Activated T-cell treated with anti-CD3 and anti-CD28 coated beads, Interleukin-2, amount 50 U/mL, for 4 hours (primary cell): ENCODE results near the gene CD74. TPM values are rescaled to one million over a fixed set of nuclear protein-coding genes. Genes with fewer than 3 reads are reported as not detected.

Experiments
- ATAC-seq, 2 donors: fragments of 200-7000 bp; cut with Tn5 transposase; one replicate each; pipeline ENCODE4 v1.10.0; 2021
- DNase-seq: peaks from one replicate; pipeline ENCODE4 v3.0.0-alpha.2; 2020
- H3K27me3 Mint-ChIP-seq: one replicate; pipeline ENCODE4 v1.8.0; 2021; ENCODE audit warnings: low read depth, mixed read lengths
- H3K36me3 Mint-ChIP-seq: one replicate; pipeline ENCODE4 v1.8.0; 2022; ENCODE audit warnings: mixed read lengths; ENCODE audit not compliant: insufficient read depth
- H3K4me1 Mint-ChIP-seq: one replicate; pipeline ENCODE4 v1.8.0; 2021; ENCODE audit warnings: low read depth, mixed read lengths
- H3K4me3 Mint-ChIP-seq: one replicate; pipeline ENCODE4 v1.8.0; 2021; ENCODE audit warnings: mild to moderate bottlenecking, moderate library complexity, mixed read lengths
- H3K9me3 Mint-ChIP-seq: one replicate; pipeline ENCODE4 v1.8.0; 2021; ENCODE audit warnings: mixed read lengths
- total RNA-seq, 3 donors: library from RNA; stranded (reverse); gene quantifications; one replicate each; pipeline ENCODE4 v1.2.1, GENCODE V29; 2021

CD74 gene
- total RNA-seq, 3 donors from 2014 or later, result 230 to 299 (median 241) TPM

- Mint-ChIP-seq H3K4me1 (peaks cover 32% of the 10 kb centered on the region), H3K9me3 (no peaks in the 10 kb centered on the region)
- DNase-seq, result no peak
Observed at GRCh38 chr5:150447188-150447587, 34.5 kb upstream of the CD74 start.

GRCh38 chr5:150446583-150446982 lies 33.9 kb upstream of the CD74 start:
- peaks cover 61% of the 10 kb centered on the region for H3K36me3 Mint-ChIP-seq
- ATAC-seq (no peak), DNase-seq (no peak)
- H3K9me3 Mint-ChIP-seq, result no peaks in the 10 kb centered on the region
- H3K27me3 Mint-ChIP-seq, result no peaks in the 10 kb centered on the region
- peak overlapping the region; percentile 98 for H3K4me3 Mint-ChIP-seq
- peaks cover 32% of the 10 kb centered on the region for H3K4me1 Mint-ChIP-seq

More at GRCh38 chr5:150447188-150447587, 34.5 kb upstream of the CD74 start:
- Mint-ChIP-seq H3K36me3 (peaks cover 59% of the 10 kb centered on the region), H3K4me3 (peak overlapping the region; percentile 98), H3K27me3 (no peaks in the 10 kb centered on the region)
- no peak for ATAC-seq

- peaks cover 32% of the 10 kb centered on the region for H3K4me1 Mint-ChIP-seq
- no peak for ATAC-seq
- no peak for DNase-seq
- H3K36me3 Mint-ChIP-seq, result peaks cover 61% of the 10 kb centered on the region
- no peaks in the 10 kb centered on the region for H3K9me3 Mint-ChIP-seq
- no peaks in the 10 kb centered on the region for H3K27me3 Mint-ChIP-seq
- peak overlapping the region; percentile 98 for H3K4me3 Mint-ChIP-seq
Observed at GRCh38 chr5:150446088-150446487, 33.4 kb upstream of the CD74 start.

- Mint-ChIP-seq H3K9me3 (no peaks in the 10 kb centered on the region), H3K4me3 (peak overlapping the region; percentile 9), H3K4me1 (peaks cover 30% of the 10 kb centered on the region), H3K36me3 (peaks cover 64% of the 10 kb centered on the region), H3K27me3 (no peaks in the 10 kb centered on the region)
- no peak for DNase-seq
- ATAC-seq, result no peak
Observed at GRCh38 chr5:150444770-150445169, 32.1 kb upstream of the CD74 start.

- H3K36me3 Mint-ChIP-seq, result peaks cover 56% of the 10 kb centered on the region
- H3K27me3 Mint-ChIP-seq, result no peaks in the 10 kb centered on the region
- peak overlapping the region; percentile 7 for H3K4me3 Mint-ChIP-seq
- peaks cover 27% of the 10 kb centered on the region for H3K4me1 Mint-ChIP-seq
- ATAC-seq (peak; percentile 25 to 51), DNase-seq (no peak)
- no peaks in the 10 kb centered on the region for H3K9me3 Mint-ChIP-seq
Observed at GRCh38 chr5:150443242-150444075, 30.7 kb upstream of the CD74 start.

- no peak for ATAC-seq
- no peaks in the 10 kb centered on the region for H3K27me3 Mint-ChIP-seq
- H3K9me3 Mint-ChIP-seq, result no peaks in the 10 kb centered on the region
- H3K36me3 Mint-ChIP-seq, result peaks cover 48% of the 10 kb centered on the region
- DNase-seq, result no peak
- peaks cover 19% of the 10 kb centered on the region for H3K4me1 Mint-ChIP-seq
- no peak overlapping the region for H3K4me3 Mint-ChIP-seq
Observed at GRCh38 chr5:150442699-150443080, 30.0 kb upstream of the CD74 start.

GRCh38 chr5:150441813-150442698 lies 29.3 kb upstream of the CD74 start:
- Mint-ChIP-seq H3K4me1 (peaks cover 14% of the 10 kb centered on the region), H3K4me3 (no peak overlapping the region), H3K27me3 (no peaks in the 10 kb centered on the region), H3K36me3 (peaks cover 42% of the 10 kb centered on the region), H3K9me3 (no peaks in the 10 kb centered on the region)
- no peak for ATAC-seq
- no peak for DNase-seq

GRCh38 chr5:150440948-150441812 lies 28.5 kb upstream of the CD74 start:
- no peak for ATAC-seq
- peaks cover 10% of the 10 kb centered on the region for H3K4me1 Mint-ChIP-seq
- no peaks in the 10 kb centered on the region for H3K9me3 Mint-ChIP-seq
- H3K4me3 Mint-ChIP-seq, result no peak overlapping the region
- no peaks in the 10 kb centered on the region for H3K27me3 Mint-ChIP-seq
- peaks cover 33% of the 10 kb centered on the region for H3K36me3 Mint-ChIP-seq
- DNase-seq, result no peak

- DNase-seq (no peak), ATAC-seq (no peak)
- Mint-ChIP-seq H3K4me1 (peaks cover 9% of the 10 kb centered on the region), H3K27me3 (no peaks in the 10 kb centered on the region), H3K36me3 (peaks cover 17% of the 10 kb centered on the region), H3K9me3 (no peaks in the 10 kb centered on the region), H3K4me3 (no peak overlapping the region)
Observed at GRCh38 chr5:150438873-150439546, 26.3 kb upstream of the CD74 start.

GRCh38 chr5:150436141-150436680 lies 23.5 kb upstream of the CD74 start:
- H3K36me3 Mint-ChIP-seq, result peaks cover 4% of the 10 kb centered on the region
- ATAC-seq (peak; percentile 97 to 99), DNase-seq (peak; percentile 93)
- no peak overlapping the region for H3K4me3 Mint-ChIP-seq
- no peaks in the 10 kb centered on the region for H3K27me3 Mint-ChIP-seq
- no peaks in the 10 kb centered on the region for H3K9me3 Mint-ChIP-seq
- peaks cover 9% of the 10 kb centered on the region for H3K4me1 Mint-ChIP-seq

- H3K4me3 Mint-ChIP-seq, result no peak overlapping the region
- no peak for ATAC-seq
- H3K27me3 Mint-ChIP-seq, result no peaks in the 10 kb centered on the region
- H3K36me3 Mint-ChIP-seq, result no peaks in the 10 kb centered on the region
- peaks cover 12% of the 10 kb centered on the region for H3K4me1 Mint-ChIP-seq
- DNase-seq, result no peak
- no peaks in the 10 kb centered on the region for H3K9me3 Mint-ChIP-seq
Observed at GRCh38 chr5:150434464-150434863, 21.8 kb upstream of the CD74 start.

GRCh38 chr5:150431574-150431973 lies 18.9 kb upstream of the CD74 start:
- DNase-seq, result no peak
- no peak for ATAC-seq
- no peaks in the 10 kb centered on the region for H3K36me3 Mint-ChIP-seq
- H3K27me3 Mint-ChIP-seq, result no peaks in the 10 kb centered on the region
- no peaks in the 10 kb centered on the region for H3K9me3 Mint-ChIP-seq
- peaks cover 12% of the 10 kb centered on the region for H3K4me1 Mint-ChIP-seq
- no peak overlapping the region for H3K4me3 Mint-ChIP-seq

- no peaks in the 10 kb centered on the region for H3K9me3 Mint-ChIP-seq
- H3K4me3 Mint-ChIP-seq, result no peak overlapping the region
- DNase-seq (no peak), ATAC-seq (no peak)
- no peaks in the 10 kb centered on the region for H3K27me3 Mint-ChIP-seq
- peaks cover 7% of the 10 kb centered on the region for H3K4me1 Mint-ChIP-seq
- H3K36me3 Mint-ChIP-seq, result no peaks in the 10 kb centered on the region
Observed at GRCh38 chr5:150431048-150431447, 18.3 kb upstream of the CD74 start.
